HG03558 (cell line): ENCODE data around the gene GLG1.
"Not testable (repeated sequence)": the region's sequence is repeated elsewhere in the genome, so short reads cannot be mapped to it uniquely, and the experiment has no call there.

Experiments
- ATAC-seq: cut with Tn5 transposase; IDR thresholded peaks from one replicate; pipeline ENCODE4 v1.9.1; 2021; ENCODE audit warnings: moderate number of reproducible peaks; ENCODE audit not compliant: unreplicated experiment; ENCODE audit errors: extremely low read depth

Gene GLG1

DNA sequence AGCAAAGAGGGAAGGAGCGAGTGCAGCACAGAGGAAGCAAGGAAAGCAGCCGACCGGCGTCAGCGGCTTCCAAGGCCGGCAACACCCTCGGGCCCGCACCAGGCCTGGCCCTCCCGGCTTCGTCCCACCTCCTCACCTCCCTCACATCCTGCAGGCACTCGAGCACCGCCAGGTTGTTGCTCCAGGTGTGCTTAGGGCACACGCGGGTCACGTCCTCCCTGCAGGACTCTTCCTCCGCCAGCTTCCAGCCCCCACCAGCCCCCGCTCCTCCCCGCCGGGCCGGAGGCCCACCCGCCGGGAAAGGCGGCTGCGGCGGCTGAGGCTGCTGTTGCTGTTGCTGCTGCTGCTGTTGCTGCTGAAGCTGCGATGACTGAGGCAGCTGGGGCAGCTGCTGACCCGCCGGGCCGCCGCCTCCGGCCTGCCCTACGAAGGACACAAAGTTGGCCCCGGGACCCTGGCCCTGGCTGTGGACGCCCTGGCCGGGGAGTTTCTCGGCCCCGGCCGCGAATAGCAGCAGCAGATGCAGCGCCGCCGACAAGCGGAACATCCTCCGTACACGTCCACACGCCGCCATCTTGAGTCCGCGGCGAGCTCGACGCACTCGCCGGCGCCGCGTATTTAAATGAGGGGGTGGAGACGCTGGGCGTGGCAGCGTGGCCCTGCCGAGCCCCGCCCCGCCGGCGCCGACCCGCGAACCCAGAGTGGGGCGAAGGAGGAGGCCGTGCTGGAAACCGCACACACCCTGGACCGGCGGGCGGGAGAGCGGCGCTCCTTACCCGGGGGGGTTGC is at the start of gene GLG1:
Gene GLG1 (minus strand): TSS at position 594 of the 789 bp plus-strand sequence. CDS start 20 bp downstream, at position 574.
- peak; percentile 79 for ATAC-seq

DNA sequence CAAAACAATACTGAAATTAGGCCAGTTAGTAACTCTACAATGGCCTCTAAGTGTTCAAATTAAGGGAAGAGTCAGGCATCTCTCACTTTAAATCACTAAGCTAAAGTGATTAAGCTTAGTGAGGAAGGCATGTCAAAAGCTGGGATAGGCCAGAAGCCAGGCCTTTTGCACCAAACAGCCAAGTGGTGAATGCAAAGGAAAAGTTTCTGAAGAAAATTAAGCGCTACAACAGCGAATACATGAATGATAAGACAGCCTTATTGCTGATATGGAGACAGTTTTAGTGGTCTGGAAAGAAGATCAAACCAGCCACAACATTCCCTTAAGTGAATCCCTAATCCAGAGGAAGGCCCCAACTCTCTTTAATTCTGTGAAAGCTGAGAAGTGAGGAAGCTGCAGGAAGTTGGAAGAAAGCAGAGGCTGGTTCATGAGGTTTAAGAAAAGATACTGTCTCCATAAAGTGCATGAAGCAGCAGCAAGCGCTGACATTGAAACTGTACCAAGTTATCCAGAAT is 47.7 kb upstream of the GLG1 start:
- ATAC-seq, result no peak

DNA sequence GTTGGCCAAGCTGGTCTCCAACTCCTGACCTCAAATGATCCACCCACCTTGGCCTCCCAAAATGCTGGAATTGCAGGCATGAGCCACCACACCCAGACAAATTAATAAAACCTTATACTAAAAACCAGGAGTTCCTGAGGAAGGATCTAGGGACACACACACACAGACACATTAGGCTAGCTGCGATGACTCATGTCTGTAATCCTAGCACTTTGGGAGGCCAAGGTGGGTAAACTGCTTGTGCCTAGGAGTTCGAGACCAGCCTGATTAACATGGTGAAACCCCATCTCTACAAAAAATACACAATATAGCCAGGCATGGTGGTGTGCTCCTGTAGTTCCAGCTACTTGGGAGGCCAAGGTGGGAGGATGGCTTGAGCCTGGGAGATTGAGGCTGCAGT is 46.0 kb upstream of the GLG1 start:
- ATAC-seq, result not testable (repeated sequence)

DNA sequence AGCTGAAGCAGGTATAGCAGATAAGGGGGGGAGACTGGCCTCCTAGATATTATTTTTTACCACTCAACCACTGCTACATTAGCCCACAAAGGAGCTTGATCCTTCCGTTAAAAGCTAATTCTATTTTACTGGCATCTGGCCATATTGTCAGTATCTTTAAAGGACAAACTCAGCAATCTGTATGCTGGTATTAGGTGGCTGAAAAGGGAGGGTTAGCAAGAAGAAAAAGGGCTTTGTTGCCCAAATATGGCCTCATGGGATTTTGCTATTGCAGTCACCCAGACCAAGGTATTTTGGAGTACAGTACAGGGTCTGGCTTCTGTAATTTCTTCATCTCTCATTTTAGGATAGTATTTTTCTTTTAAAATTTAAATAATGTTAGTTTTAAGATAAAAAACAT is 45.3 kb upstream of the GLG1 start:
- no peak for ATAC-seq

DNA sequence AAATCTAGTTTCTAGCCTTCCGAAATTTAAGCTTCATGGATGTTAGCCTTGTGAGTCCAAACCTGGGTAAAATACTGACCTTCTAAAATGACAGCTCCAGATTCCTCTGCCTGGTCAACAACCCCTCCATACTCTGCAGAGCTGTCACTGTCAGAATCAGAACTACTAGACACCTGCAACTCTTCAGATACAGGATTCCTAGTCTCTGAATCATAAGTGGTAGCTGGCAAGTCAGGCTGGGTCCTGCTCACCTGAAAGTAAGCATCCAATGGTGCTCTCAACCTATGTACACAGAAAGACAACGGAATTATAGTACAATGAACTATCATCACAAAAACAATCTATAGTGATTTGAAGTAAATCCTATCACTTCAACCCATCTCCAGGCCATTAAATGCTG is 44.9 kb upstream of the GLG1 start:
- no peak for ATAC-seq

DNA sequence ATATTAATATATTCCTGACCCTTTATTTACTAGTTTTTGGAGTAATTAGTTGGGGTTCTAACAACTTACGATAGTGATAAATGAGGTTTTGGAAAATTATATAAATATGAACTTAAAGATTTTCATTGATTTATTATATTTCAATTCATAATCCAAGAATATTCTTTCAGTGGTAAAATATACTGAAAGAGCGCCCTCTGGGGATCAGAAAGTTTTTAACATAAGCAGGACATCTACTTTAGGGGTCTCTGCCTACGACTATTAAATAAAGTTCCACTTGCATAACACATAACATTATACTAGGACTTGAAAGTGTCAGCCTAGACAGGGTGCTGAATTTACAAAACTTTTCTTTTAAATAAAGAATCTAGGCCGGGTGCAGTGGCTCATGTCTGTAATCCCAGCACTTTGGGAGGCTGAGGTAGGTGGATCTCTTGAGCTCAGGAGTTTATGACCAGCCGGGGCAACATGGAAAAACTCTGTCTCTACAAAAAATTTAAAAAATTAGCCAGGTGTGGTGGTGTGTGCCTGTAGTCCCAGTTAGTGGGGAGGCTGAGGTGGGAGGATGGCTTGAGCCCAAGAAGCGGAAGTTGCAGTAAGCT is 44.2 kb upstream of the GLG1 start:
- no peak for ATAC-seq

DNA sequence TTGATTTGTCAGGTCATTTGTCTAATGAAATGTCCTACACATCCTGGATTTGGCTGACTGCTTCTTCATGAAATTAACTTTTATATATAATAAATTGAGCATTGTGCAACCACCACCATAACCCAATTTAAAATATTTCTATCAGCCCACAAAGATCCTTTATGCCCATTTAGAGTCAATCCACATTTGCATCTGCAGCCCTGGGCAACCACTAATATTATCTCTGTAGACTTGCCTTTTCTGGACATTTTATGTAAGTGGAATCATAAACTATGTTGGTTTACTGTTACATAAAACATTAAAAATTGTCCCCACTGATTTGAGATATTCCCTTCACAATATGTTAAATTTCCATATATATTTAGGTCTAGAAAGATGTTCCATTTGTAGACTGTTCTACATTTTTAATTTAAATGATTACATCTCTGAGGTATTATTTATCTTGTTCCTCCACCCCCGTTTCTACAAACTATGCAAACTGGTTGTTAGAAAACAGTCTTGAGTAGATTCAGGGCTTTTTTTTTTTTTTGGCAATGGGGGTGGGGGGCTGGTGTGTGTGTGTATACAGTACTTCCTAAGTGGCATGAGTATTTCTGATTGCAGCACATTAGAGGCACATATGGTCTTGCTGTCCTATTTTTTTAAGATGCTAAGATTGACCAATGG is 43.1 kb upstream of the GLG1 start:
- ATAC-seq, result no peak

DNA sequence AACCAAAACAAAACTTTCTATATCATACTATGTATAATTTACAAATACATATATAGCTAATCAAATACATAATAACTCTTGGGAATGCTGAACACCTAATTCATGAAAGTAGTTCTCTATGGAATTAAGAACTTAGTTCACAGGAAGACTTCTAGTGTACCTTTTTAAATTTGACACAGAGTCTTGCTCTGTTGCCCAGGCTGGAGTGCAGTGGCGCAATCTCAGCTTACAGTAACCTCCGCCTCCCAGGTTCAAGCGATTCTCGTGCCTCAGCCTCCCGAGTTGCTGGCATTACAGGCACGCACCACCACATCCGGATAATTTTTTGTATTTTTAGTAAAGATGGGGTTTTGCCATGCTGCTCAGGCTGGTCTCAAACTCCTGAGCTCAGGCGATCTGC is 35.1 kb upstream of the GLG1 start:
- no peak for ATAC-seq

DNA sequence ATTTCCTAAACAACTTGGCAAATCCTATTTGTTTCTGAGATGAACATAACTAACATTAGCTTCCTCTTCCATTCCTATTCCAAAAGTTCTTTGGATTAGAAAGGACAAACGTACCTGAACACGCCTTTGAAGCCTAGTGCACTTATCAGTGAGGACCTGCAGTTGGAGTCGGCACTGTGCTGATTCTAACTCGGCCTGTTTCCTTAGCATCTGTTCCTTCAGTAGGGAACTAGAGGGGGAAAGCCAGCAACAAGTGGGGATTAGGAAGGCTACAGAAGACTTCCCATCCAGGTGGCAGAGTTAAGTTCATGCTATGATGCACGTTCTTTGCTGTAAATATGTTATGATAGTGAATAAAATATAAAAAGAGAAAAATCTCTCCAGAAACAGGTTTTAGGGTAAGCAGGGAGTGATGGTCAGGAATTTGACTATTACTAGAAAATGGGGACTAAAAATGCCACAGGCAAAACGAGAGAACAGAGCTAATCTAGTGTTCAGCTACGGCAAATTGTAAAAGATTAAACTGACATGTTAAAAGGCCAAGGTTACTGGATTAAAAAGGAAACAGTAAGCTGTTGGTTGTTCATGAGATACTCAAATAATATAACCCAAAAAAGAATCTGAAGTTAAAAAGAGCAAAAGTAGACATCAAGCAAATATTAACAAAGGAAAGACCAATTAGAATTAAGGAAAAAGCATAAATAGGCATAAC is 31.0 kb upstream of the GLG1 start:
- ATAC-seq, result no peak

DNA sequence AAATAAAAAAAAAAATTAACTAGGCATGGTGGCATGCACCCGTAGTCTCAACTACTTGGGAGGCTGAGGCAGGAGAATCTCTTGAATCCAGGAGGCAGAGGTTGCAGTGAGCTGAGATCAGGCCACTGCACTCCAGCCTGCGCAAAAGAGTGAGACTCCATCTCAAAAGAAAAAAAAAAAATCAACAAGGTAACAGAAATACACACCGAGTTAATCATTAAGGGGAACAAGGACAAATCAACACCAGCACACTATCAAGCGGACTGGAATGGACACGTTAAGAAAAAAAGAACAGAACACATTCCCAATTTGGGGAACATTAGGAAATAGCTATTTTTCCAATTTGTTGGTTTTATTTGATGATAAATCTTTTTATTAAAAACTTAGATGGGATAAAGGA is 28.4 kb upstream of the GLG1 start:
- no peak for ATAC-seq

DNA sequence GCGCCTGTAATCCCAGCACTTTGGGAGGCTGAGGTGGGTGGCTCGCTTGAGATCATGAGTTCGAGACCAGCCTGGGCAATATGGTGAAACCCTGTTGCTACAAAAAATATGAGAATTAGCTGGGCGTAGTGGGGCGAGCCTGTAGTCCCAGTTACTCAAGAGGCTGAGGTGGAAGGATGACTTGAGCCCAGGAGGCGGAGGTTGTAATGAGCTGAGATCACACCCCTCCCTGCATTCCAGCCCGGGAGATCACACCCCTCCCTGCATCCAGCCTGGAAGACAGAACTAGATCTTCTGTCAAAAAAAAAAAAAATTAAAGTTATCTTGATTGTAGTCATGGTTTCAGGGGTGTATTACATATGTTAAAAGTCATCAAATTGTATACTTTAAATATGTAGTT is 26.8 kb upstream of the GLG1 start:
- ATAC-seq, result no peak

DNA sequence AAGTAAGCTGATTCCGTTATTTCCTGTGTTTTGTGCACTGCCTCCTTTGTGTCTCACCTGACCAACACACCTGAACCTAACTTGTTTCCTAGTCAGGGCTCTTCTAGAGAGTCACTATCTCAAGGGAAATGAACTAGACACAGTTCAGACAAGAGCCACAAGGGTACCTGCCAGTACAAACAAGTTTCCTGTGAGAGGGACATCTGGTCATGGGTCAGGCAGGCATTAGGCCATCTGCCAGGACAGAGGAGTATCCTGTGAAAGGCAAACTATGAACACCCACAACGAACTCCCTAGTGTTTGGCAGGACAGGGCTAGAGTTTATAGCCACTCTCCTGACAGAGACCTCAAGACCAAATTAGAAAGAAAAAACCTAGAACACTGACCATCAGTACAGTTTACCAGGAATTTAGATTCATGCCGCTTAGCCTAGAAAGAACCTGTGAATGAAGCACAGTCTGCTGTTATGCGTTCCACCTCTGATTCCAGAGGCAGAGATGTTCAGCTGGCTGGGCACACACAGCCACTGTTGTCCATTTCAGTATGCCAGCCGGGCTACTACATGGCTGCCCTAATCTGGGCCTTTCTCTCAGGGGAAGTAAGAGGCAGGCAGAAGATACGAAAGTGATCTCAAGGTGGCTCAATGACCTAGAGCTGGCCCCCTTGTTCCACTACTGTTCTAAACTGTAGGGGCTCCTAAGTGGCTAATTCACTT is 20.7 kb upstream of the GLG1 start:
- no peak for ATAC-seq

DNA sequence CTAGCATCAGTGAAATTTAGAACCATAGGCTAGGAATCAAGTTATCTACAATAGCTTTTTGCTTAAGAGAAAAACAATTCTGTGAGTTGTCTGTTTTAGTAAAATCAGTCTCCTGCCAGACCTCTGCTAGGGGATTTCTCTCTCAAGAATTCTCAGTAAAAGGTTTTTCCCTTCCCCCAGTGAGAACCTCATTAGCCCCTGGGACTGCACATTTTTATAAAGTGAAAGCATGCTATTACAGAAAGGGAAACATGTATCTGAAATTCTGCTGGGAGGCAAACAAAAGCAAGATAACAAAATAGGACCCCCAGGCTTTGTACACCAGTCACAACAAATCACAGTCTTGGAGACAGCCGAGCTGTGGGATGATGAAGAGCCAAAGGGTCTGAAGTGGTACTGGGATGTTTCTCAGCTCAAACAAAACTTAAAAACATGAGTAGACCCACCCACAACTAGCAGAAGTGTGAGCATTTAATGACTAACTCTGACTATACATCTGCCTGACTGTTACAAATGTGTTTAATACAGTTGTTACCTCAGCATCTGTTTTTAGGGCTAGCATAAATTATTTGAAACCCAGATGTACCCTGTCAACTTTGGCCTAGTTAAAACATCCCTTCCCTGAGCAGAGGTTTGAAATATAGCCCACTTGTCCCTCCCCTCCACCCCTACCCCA is 20.0 kb upstream of the GLG1 start:
- no peak for ATAC-seq

DNA sequence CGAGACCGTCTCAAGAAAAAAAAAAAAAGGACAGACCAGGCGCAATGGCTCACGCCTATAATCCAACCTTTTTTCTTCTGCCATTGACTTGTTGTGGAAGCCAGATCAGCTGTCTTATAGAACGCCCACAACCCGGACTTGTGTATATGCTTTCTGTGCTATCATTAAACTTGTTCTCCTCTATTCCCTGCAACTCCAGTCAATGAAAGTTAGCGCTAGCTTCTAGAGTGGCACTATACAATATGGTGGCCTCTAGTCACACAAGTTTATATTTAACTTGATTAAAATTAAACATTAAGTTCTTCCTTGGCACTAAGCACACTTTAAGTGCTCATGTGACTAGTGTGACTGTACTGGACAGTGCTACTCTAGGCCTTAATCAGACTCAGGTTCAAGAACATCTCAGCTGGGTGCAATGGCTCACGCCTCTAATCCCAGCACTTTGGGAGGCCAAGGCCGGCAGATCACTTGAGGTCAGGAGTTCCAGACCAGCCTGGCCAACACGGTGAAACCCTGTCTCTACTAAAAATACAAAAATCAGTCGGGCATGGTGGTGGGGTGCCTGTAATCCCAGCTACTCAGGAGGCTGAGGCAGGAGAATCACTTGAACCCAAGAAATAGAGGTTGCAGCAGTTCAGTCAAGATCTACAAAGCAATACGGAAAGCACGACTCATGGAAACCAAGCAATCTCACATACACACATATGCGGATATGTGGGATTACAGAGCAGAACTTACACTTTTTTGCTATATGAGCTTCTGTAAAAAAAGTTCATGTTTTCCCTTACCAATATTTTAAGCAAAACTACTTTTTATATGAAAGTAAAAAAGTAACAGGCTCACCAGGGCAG is 18.8 kb upstream of the GLG1 start:
- no peak for ATAC-seq

DNA sequence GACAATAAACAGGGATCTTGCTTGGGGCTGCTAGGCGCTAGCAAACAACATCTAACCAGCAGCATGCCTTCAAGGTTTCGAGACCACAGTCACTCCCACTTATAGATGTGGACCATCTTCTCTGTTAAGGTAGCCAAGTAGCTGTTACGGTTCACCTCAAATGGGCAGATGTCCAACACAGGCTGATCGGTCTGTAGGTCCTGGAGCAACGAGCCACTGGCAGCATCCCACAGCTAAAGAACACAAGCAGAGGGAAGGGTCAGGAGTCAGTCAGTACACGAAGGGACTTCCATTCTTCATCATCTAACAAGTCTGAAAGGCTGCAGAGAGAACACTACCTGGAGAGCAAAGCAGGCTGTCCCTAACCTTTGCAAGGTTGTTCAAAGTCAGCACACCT is 16.9 kb upstream of the GLG1 start:
- ATAC-seq, result no peak

DNA sequence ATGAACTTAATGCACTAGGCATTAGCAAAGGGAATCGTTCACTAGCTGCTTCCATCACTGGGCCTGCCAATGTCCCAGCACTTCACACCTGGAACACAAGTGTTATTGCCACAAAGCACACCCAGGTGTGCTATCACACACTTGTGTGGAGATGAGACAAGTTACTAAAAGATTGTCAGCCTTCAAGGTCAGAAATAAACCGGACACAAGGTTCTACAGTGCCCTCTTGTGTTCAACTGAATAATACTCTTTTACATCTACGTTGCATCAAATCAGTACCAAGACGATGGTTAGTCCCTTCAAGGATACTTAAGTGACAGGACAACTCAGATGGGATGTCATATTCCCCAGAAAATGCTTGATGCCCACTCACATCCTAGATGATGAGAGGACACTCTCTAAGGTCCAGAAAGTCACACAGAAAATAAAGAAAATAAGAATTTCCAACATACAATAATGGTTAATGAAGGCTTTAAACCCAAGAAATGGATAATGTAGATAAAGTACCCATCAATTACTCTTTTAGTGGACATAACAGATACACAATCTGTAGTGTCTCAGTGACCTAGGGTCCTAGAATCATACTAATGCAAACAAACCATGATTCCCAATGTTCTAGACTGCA is 16.4 kb upstream of the GLG1 start:
- ATAC-seq, result no peak

DNA sequence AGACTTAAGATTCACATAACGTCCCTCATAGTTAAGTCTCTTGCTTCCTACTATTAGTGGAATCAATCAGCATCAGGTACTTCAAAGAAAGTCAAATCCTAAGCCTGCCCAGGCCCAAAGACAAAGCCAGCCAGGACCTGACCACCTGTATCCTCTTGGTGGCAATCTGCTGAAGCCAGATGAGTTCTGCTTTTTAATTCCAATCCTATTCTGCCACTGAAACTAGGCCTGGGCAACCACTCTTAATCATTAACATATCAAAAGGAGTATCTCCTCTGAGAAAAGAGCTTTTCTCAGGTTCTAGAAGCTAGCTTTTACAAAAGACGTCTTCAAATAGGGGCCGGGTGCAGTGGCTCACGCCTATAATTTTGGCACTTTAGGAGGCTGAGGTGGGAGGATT is 15.1 kb upstream of the GLG1 start:
- ATAC-seq, result no peak

DNA sequence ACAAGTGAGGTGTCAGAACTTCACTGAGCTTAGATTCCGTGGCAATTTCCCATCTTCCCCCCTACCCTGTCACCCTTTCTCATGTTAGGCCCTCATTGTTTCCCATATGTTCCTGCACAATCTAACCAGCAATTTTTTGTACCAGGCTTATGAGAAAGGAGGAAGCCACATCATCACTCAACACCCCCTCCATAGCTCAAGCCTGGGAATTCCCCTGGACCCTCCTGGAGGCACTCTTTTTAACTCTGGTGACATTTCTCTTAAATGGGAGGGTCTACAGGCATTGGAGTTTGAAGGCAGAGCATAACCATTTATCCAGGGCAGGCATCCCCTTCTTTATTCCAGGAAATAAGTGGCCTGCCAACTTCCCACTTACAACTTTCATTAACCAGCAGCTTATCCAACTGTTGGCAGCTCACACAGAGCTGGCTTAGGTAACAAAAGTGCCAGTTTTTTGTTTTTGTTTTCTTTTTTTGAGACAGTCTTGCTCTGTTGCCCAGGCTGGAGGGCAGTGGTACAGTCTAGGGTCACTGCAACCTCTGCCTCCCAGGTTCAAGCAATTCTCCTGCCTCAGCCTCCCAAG is 10.4 kb upstream of the GLG1 start:
- ATAC-seq, result no peak
